DND-41 (cell line): ENCODE results near the gene PTPRK.

Experiments used
- ATAC-seq: fragments of 200-7000 bp; cut with Tn5 transposase; 3 replicates; pipeline ENCODE4 v1.9.1; 2021; ENCODE audit warnings: low read depth; ENCODE audit not compliant: insufficient read depth
- DNase-seq: peaks from one replicate; pipeline ENCODE4 v3.0.0-alpha.2; 2020
- H2AFZ ChIP-seq: 2 replicates; pipeline ENCODE4 v1.6.0; 2012; ENCODE audit warnings: low read depth, low read length
- H3K27ac ChIP-seq: 2 replicates; pipeline ENCODE4 v1.5.1; 2012; ENCODE audit warnings: low read length, inconsistent platforms
- H3K27me3 ChIP-seq: fragments of 200-600 bp; sonication (generic); 2 replicates; pipeline ENCODE4 v1.6.0; 2012; ENCODE audit warnings: low read length, mild to moderate bottlenecking, inconsistent platforms; ENCODE audit not compliant: insufficient read depth, poor library complexity
- H3K36me3 ChIP-seq: 2 replicates; pipeline ENCODE4 v1.5.1; 2012; ENCODE audit warnings: low read length, inconsistent platforms; ENCODE audit not compliant: insufficient read depth
- H3K4me1 ChIP-seq: 2 replicates; pipeline ENCODE4 v1.5.1; 2012; ENCODE audit warnings: mild to moderate bottlenecking, low read length; ENCODE audit not compliant: insufficient read depth
- H3K4me2 ChIP-seq: 2 replicates; pipeline ENCODE4 v1.6.0; 2012; ENCODE audit warnings: mild to moderate bottlenecking, moderate library complexity, low read length, inconsistent platforms; ENCODE audit not compliant: insufficient read depth
- H3K4me3 ChIP-seq, 2 experiments: fragments of 200-600 bp in 1 of 2; shearing (Covaris generic) in 1 of 2; 2 replicates each; pipeline ENCODE4 v1.5.1; 2012 to 2016; ENCODE audit warnings: inconsistent platforms in 2 of 2, low read length in 2 of 2, mild to moderate bottlenecking in 2 of 2, low read depth in 1 of 2, moderate library complexity in 1 of 2
- H3K79me2 ChIP-seq: 2 replicates; pipeline ENCODE4 v1.6.0; 2012; ENCODE audit warnings: low read length, inconsistent platforms; ENCODE audit not compliant: insufficient read depth
- H3K9ac ChIP-seq: 2 replicates; pipeline ENCODE4 v1.6.0; 2012; ENCODE audit warnings: low read depth, mild to moderate bottlenecking, inconsistent platforms, low read length, moderate library complexity
- H3K9me3 ChIP-seq: 2 replicates; pipeline ENCODE4 v1.5.1; 2012; ENCODE audit warnings: low read length, moderate library complexity, mild to moderate bottlenecking, inconsistent platforms; ENCODE audit not compliant: insufficient read depth, severe bottlenecking
- H4K20me1 ChIP-seq: 2 replicates; pipeline ENCODE4 v1.6.0; 2012; ENCODE audit warnings: low read length; ENCODE audit not compliant: insufficient read depth
- EZH2 ChIP-seq: IDR thresholded peaks from 3 replicates; pipeline ENCODE4 v1.6.1; 2012; ENCODE audit warnings: borderline replicate concordance, low read depth, mild to moderate bottlenecking, moderate library complexity, low read length, inconsistent platforms; ENCODE audit not compliant: severe bottlenecking
- TF ChIP-seq, protein P1 (sequence below): IDR thresholded peaks from 2 replicates; pipeline ENCODE4 v1.5.1; 2012; ENCODE audit warnings: borderline replicate concordance, low read length, moderate library complexity, mild to moderate bottlenecking; ENCODE audit not compliant: poor library complexity, severe bottlenecking; ENCODE audit errors: extremely low read depth

The PTPRK gene

GRCh38 chr6:128005009-128005408, 515.4 kb downstream of the PTPRK start:
- no peaks in the 10 kb centered on the region for H3K79me2 ChIP-seq
- ATAC-seq (no peak), DNase-seq (no peak)

GRCh38 chr6:128000363-128000762, 520.0 kb downstream of the PTPRK start:
- no peak overlapping the region for H3K4me3 ChIP-seq
- no peak overlapping the region for H3K27ac ChIP-seq
- H3K4me1 ChIP-seq, result peaks cover 25% of the 10 kb centered on the region
- TF ChIP-seq, protein P1, sequence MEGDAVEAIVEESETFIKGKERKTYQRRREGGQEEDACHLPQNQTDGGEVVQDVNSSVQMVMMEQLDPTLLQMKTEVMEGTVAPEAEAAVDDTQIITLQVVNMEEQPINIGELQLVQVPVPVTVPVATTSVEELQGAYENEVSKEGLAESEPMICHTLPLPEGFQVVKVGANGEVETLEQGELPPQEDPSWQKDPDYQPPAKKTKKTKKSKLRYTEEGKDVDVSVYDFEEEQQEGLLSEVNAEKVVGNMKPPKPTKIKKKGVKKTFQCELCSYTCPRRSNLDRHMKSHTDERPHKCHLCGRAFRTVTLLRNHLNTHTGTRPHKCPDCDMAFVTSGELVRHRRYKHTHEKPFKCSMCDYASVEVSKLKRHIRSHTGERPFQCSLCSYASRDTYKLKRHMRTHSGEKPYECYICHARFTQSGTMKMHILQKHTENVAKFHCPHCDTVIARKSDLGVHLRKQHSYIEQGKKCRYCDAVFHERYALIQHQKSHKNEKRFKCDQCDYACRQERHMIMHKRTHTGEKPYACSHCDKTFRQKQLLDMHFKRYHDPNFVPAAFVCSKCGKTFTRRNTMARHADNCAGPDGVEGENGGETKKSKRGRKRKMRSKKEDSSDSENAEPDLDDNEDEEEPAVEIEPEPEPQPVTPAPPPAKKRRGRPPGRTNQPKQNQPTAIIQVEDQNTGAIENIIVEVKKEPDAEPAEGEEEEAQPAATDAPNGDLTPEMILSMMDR, result no peak
- TF ChIP-seq EZH2, result no peak
- no peaks in the 10 kb centered on the region for H3K27me3 ChIP-seq
- H3K9me3 ChIP-seq, result no peaks in the 10 kb centered on the region
- H4K20me1 ChIP-seq, result no peaks in the 10 kb centered on the region
- no peak for ATAC-seq
- no peaks in the 10 kb centered on the region for H3K36me3 ChIP-seq
- no peaks in the 10 kb centered on the region for H3K79me2 ChIP-seq
- no peak overlapping the region for H3K9ac ChIP-seq
- H3K4me2 ChIP-seq, result no peak overlapping the region
- H2AFZ ChIP-seq, result no peak overlapping the region
- DNase-seq, result no peak

More at GRCh38 chr6:128005009-128005408, 515.4 kb downstream of the PTPRK start:
- no peak overlapping the region for H3K9ac ChIP-seq
- H3K27ac ChIP-seq, result no peak overlapping the region
- H2AFZ ChIP-seq, result no peak overlapping the region
- no peaks in the 10 kb centered on the region for H3K9me3 ChIP-seq
- H3K36me3 ChIP-seq, result no peaks in the 10 kb centered on the region
- H3K4me1 ChIP-seq, result no peaks in the 10 kb centered on the region
- H3K4me2 ChIP-seq, result no peak overlapping the region
- H3K27me3 ChIP-seq, result no peaks in the 10 kb centered on the region
- H3K4me3 ChIP-seq, result no peak overlapping the region
- no peak for TF ChIP-seq EZH2
- TF ChIP-seq, protein P1, result no peak
- no peaks in the 10 kb centered on the region for H4K20me1 ChIP-seq

DNA sequence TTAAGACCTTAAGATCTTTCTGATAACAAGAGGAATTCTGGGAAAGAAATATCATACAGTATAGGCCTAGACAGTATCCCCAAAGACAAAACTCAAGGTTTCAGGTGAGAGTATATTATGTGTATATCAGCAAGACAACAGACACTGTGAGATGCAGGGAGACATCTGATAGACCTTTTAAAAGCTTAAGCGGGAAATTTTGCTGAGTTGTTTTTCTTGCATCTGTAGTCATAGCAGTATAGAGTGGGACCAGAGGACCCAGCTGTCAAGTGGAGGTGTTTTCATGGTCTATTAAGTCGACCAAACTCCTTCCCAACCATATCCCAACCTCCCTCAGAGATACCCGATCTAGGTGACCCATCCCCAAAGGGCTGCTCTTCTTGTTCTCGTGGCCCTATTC, 521.4 kb downstream of the PTPRK start:
- H3K4me3 ChIP-seq, result no peak overlapping the region
- TF ChIP-seq, protein P1, result no peak
- TF ChIP-seq EZH2, result no peak
- H3K9me3 ChIP-seq, result no peaks in the 10 kb centered on the region
- peaks cover 25% of the 10 kb centered on the region for H3K4me1 ChIP-seq
- no peaks in the 10 kb centered on the region for H3K79me2 ChIP-seq
- H4K20me1 ChIP-seq, result no peaks in the 10 kb centered on the region
- H3K27ac ChIP-seq, result no peak overlapping the region
- H3K9ac ChIP-seq, result no peak overlapping the region
- no peak overlapping the region for H3K4me2 ChIP-seq
- H3K27me3 ChIP-seq, result no peaks in the 10 kb centered on the region
- ATAC-seq, result no peak
- no peaks in the 10 kb centered on the region for H3K36me3 ChIP-seq
- no peak for DNase-seq
- no peak overlapping the region for H2AFZ ChIP-seq
